ENCODE data around the gene GALNT12. TPM values are rescaled to one million over a fixed set of nuclear protein-coding genes. Genes with fewer than 3 reads are reported as not detected.

The GALNT12 gene
- total and polyA plus RNA-seq, 2 donors (not counting 1 experiment from before 2014, with no cell fraction given): 3.2 to 4.5 TPM

GRCh38 chr9:98801561-98801960 lies 5.9 kb upstream of the GALNT12 start:
- Histone ChIP-seq H4K20me1 (ENCODE audit: control insufficient read depth, insufficient read depth, low read length, poor library complexity, severe bottlenecking) (no peaks in the 10 kb centered on the region), H2AFZ (ENCODE audit: insufficient read depth, low read depth, low read length, poor library complexity, severe bottlenecking) (no peak overlapping the region), H3K4me3 (ENCODE audit: control extremely low read depth in 1 of 5, extremely low read depth in 1 of 5, insufficient read depth in 1 of 5, low read depth in 2 of 5, low read length in 4 of 5) (no peak overlapping the region), H3K79me2 (ENCODE audit: control insufficient read depth, insufficient read depth, low read length) (no peaks in the 10 kb centered on the region), H3K9ac (ENCODE audit: low read length) (no peak overlapping the region), H3K36me3 (replicated peaks in 1 of 2; ENCODE audit: control extremely low read depth in 1 of 2, control insufficient read depth in 1 of 2, extremely low read depth in 1 of 2, insufficient read depth in 2 of 2, low read length in 1 of 2) (no peaks in the 10 kb centered on the region), H3K9me3 (ENCODE audit: control extremely low read depth in 1 of 3, control insufficient read depth in 2 of 3, insufficient read depth in 1 of 3, low read length in 2 of 3) (peaks cover 0 to 3% (median 2%) of the 10 kb centered on the region in 3 donors), H3K4me1 (ENCODE audit: control insufficient read depth in 2 of 2, insufficient read depth in 2 of 2, low read length in 2 of 2) (peaks cover 6% of the 10 kb centered on the region in 2 donors), H3K27ac (ENCODE audit: low read length in 2 of 2) (no peak overlapping the region), H3K4me2 (replicated peaks; ENCODE audit: low read depth, low read length, poor library complexity, severe bottlenecking) (no peak overlapping the region), H3K27me3 (replicated peaks in 1 of 4; ENCODE audit: control extremely low read depth in 1 of 4, control insufficient read depth in 3 of 4, insufficient read depth in 4 of 4, low read length in 3 of 4) (peaks cover 0 to 17% (median 2%) of the 10 kb centered on the region in 4 experiments)
- H3K4me3 Mint-ChIP-seq: no peak overlapping the region
- ChIA-PET POLR2A (no interaction called here), CTCF (interaction anchor here (0.7 to 1.4 kb wide), 4 partner anchors 11 to 835 kb away, joined by 3 read pairs; no protein-coding TSS in a partner anchor)
- H3K9me3 Mint-ChIP-seq (ENCODE audit: insufficient read depth): peaks cover 9% of the 10 kb centered on the region
- peaks cover 13% of the 10 kb centered on the region for H3K27me3 Mint-ChIP-seq
- WGBS (ENCODE audit: insufficient coverage): 86% methylated on average over 1 of the region's 1 CpG
- ATAC-seq (ENCODE audit: low read depth) (no peak), DNase-seq (no peak)
- no peak for TF ChIP-seq EZH2 (IDR thresholded peaks at IDR 0.05; ENCODE audit: borderline replicate concordance, insufficient read depth, low read depth, low read length, poor library complexity, severe bottlenecking)
- TF ChIP-seq, protein P1, sequence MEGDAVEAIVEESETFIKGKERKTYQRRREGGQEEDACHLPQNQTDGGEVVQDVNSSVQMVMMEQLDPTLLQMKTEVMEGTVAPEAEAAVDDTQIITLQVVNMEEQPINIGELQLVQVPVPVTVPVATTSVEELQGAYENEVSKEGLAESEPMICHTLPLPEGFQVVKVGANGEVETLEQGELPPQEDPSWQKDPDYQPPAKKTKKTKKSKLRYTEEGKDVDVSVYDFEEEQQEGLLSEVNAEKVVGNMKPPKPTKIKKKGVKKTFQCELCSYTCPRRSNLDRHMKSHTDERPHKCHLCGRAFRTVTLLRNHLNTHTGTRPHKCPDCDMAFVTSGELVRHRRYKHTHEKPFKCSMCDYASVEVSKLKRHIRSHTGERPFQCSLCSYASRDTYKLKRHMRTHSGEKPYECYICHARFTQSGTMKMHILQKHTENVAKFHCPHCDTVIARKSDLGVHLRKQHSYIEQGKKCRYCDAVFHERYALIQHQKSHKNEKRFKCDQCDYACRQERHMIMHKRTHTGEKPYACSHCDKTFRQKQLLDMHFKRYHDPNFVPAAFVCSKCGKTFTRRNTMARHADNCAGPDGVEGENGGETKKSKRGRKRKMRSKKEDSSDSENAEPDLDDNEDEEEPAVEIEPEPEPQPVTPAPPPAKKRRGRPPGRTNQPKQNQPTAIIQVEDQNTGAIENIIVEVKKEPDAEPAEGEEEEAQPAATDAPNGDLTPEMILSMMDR (IDR thresholded peaks at IDR 0.05): no peak
- H3K4me1 Mint-ChIP-seq: peaks cover 3% of the 10 kb centered on the region
- intact Hi-C loops (cut with micrococcal nuclease): no loop called here
- no peak overlapping the region for H3K27ac Mint-ChIP-seq

DNA sequence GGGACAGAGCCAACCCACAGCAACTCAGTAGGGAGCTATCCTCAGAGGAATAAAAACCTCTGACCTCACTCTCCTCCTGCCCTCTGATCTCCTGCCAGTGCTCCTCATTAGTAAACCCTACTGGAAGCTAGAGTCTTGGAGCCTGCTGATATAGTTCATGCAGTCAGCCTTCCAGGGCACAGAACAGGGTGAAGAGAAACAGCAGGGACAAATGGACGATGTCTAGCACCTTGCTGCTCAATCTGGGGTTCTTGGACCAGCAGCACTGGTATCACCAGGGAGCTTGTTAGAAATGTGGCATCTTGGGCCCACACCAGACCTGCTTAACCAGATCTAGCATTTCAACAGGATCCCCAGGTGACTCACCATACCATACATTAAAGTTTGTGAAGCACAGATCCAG lies 5.5 kb upstream of the GALNT12 start:
- Histone ChIP-seq H2AFZ (ENCODE audit: insufficient read depth, low read depth, low read length, poor library complexity, severe bottlenecking) (no peak overlapping the region), H3K27ac (ENCODE audit: low read length in 2 of 2) (no peak overlapping the region), H3K4me1 (ENCODE audit: control insufficient read depth in 2 of 2, insufficient read depth in 2 of 2, low read length in 2 of 2) (peaks cover 2 to 5% of the 10 kb centered on the region in 2 donors), H3K9me3 (ENCODE audit: control extremely low read depth in 1 of 3, control insufficient read depth in 2 of 3, insufficient read depth in 1 of 3, low read length in 2 of 3) (peaks cover 0 to 3% (median 2%) of the 10 kb centered on the region in 3 donors), H3K9ac (ENCODE audit: low read length) (no peak overlapping the region), H3K4me3 (ENCODE audit: control extremely low read depth in 1 of 5, extremely low read depth in 1 of 5, insufficient read depth in 1 of 5, low read depth in 2 of 5, low read length in 4 of 5) (no peak overlapping the region), H4K20me1 (ENCODE audit: control insufficient read depth, insufficient read depth, low read length, poor library complexity, severe bottlenecking) (no peaks in the 10 kb centered on the region), H3K27me3 (replicated peaks in 1 of 4; ENCODE audit: control extremely low read depth in 1 of 4, control insufficient read depth in 3 of 4, insufficient read depth in 4 of 4, low read length in 3 of 4) (peaks cover 0 to 17% (median 2%) of the 10 kb centered on the region in 4 experiments), H3K36me3 (replicated peaks in 1 of 2; ENCODE audit: control extremely low read depth in 1 of 2, control insufficient read depth in 1 of 2, extremely low read depth in 1 of 2, insufficient read depth in 2 of 2, low read length in 1 of 2) (no peaks in the 10 kb centered on the region), H3K79me2 (ENCODE audit: control insufficient read depth, insufficient read depth, low read length) (no peaks in the 10 kb centered on the region), H3K4me2 (replicated peaks; ENCODE audit: low read depth, low read length, poor library complexity, severe bottlenecking) (no peak overlapping the region)
- DNase-seq (no peak), ATAC-seq (ENCODE audit: low read depth) (no peak)
- no peak overlapping the region for H3K4me3 Mint-ChIP-seq
- POLR2A ChIA-PET: no interaction called here
- CTCF ChIA-PET: interaction anchor here (0.7 to 1.4 kb wide), 4 partner anchors 11 to 835 kb away, joined by 3 read pairs; no protein-coding TSS in a partner anchor
- peaks cover 4% of the 10 kb centered on the region for H3K4me1 Mint-ChIP-seq
- no peak overlapping the region for H3K27ac Mint-ChIP-seq
- intact Hi-C loops (cut with micrococcal nuclease): no loop called here
- 80% methylated on average over 1 of the region's 1 CpG for WGBS (ENCODE audit: insufficient coverage)
- TF ChIP-seq EZH2 (IDR thresholded peaks at IDR 0.05; ENCODE audit: borderline replicate concordance, insufficient read depth, low read depth, low read length, poor library complexity, severe bottlenecking): no peak
- TF ChIP-seq, protein P1 (IDR thresholded peaks at IDR 0.05): no peak
- H3K27me3 Mint-ChIP-seq: peaks cover 13% of the 10 kb centered on the region
- peaks cover 9% of the 10 kb centered on the region for H3K9me3 Mint-ChIP-seq (ENCODE audit: insufficient read depth)
